Ishikawa (cell line): ENCODE data around the gene RBM18.

Experiments
- CREB1 ChIP-seq: IDR thresholded peaks from 2 replicates; pipeline ENCODE4 v1.6.1; 2012; ENCODE audit warnings: low read depth
- EGR1 ChIP-seq: IDR thresholded peaks from 2 replicates; pipeline ENCODE4 v1.6.1; 2012
- EP300 ChIP-seq: IDR thresholded peaks from 2 replicates; pipeline ENCODE4 v1.6.1; 2012; ENCODE audit warnings: borderline replicate concordance
- FOXM1 ChIP-seq: IDR thresholded peaks from 2 replicates; pipeline ENCODE4 v1.6.1; 2012; ENCODE audit warnings: low read depth, borderline replicate concordance
- MAX ChIP-seq: IDR thresholded peaks from 2 replicates; pipeline ENCODE4 v1.6.1; 2012
- NFIC ChIP-seq: IDR thresholded peaks from 2 replicates; pipeline ENCODE4 v1.6.1; 2012
- RAD21 ChIP-seq: IDR thresholded peaks from 2 replicates; pipeline ENCODE4 v1.6.1; 2012; ENCODE audit warnings: low read depth
- REST ChIP-seq: IDR thresholded peaks from 2 replicates; pipeline ENCODE4 v1.6.1; 2012; ENCODE audit warnings: low read depth, mild to moderate bottlenecking
- TAF1 ChIP-seq: IDR thresholded peaks from 2 replicates; pipeline ENCODE4 v1.6.1; 2012; ENCODE audit warnings: low read depth, mild to moderate bottlenecking
- TEAD4 ChIP-seq: IDR thresholded peaks from 2 replicates; pipeline ENCODE4 v1.6.1; 2012
- YY1 ChIP-seq: IDR thresholded peaks from 2 replicates; pipeline ENCODE4 v1.6.1; 2012; ENCODE audit warnings: low read depth
- ZBTB7A ChIP-seq: IDR thresholded peaks from 2 replicates; pipeline ENCODE4 v1.6.1; 2012; ENCODE audit warnings: low read depth
- TF ChIP-seq, protein P1 (sequence below): IDR thresholded peaks from 2 replicates; pipeline ENCODE4 v1.6.1; 2012

GRCh38 chr9:122190597-122191381 lies 73.9 kb downstream of the RBM18 start:
- no peak for TF ChIP-seq YY1
- TF ChIP-seq FOXM1: no peak
- no peak for TF ChIP-seq REST
- no peak for TF ChIP-seq EP300
- TF ChIP-seq TAF1: no peak
- TF ChIP-seq RAD21: no peak
- no peak for TF ChIP-seq NFIC
- no peak for TF ChIP-seq CREB1
- no peak for TF ChIP-seq MAX
- TF ChIP-seq ZBTB7A: no peak
- no peak for TF ChIP-seq TEAD4
- TF ChIP-seq, protein P1, sequence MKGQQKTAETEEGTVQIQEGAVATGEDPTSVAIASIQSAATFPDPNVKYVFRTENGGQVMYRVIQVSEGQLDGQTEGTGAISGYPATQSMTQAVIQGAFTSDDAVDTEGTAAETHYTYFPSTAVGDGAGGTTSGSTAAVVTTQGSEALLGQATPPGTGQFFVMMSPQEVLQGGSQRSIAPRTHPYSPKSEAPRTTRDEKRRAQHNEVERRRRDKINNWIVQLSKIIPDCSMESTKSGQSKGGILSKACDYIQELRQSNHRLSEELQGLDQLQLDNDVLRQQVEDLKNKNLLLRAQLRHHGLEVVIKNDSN: no peak
- TF ChIP-seq EGR1: no peak
